ENCODE data around the gene ARMC2. TPM values are rescaled to one million over a fixed set of nuclear protein-coding genes. Genes with fewer than 3 reads are reported as not detected.

ARMC2 gene
- polyA plus RNA-seq, 1 of the 3 experiments (the other 2 are of a cell fraction): 2.4 TPM

- no peaks in the 10 kb centered on the region for H3K9me3 ChIP-seq
- TF ChIP-seq RCOR1 (IDR thresholded peaks at IDR 0.05; ENCODE audit: low read length) (0 out of 2 replicates have a peak, but pooled peaks have one; percentile 25), GATA2 (CRISPR knock-in tag; IDR thresholded peaks at IDR 0.05) (peak; percentile 57), POLR2AphosphoS5 (IDR thresholded peaks at IDR 0.05; ENCODE audit: low read depth, low read length) (no peak)
- POLR2A ChIA-PET: no interaction called here
- H3K4me2 ChIP-seq: peak overlapping the region; percentile 79
- no peaks in the 10 kb centered on the region for H3K27me3 ChIP-seq (ENCODE audit: insufficient read depth)
- H3F3A ChIP-seq (replicated peaks; ENCODE audit: insufficient read depth): no peaks in the 10 kb centered on the region
- H3K9me2 ChIP-seq: no peaks in the 10 kb centered on the region
- peak overlapping the region in 1 of 2 experiments; percentile 67; a peak in 2 of 4 replicates for H3K27ac ChIP-seq (ENCODE audit: low read depth in 2 of 2, low read length in 1 of 2)
- H3K4me3 ChIP-seq (ENCODE audit: low read depth in 2 of 2, low read length in 1 of 2): no peak overlapping the region
- H3K4me1 ChIP-seq (ENCODE audit: control insufficient read depth in 1 of 2, insufficient read depth in 2 of 2, low read depth in 1 of 2, low read length in 1 of 2): peaks cover 4 to 16% of the 10 kb centered on the region in 2 experiments; a peak in 2 of 4 replicates
- no peak overlapping the region for H3K9ac ChIP-seq
- H3K36me3 ChIP-seq (replicated peaks in 1 of 2; ENCODE audit: control insufficient read depth in 1 of 2, insufficient read depth in 2 of 2, low read length in 1 of 2): no peaks in the 10 kb centered on the region
- 76% methylated on average over 1 of the region's 1 CpG for WGBS (ENCODE audit: low lambda C conversion rate)
- peaks cover 58% of the 10 kb centered on the region for H3K79me2 ChIP-seq (ENCODE audit: insufficient read depth)
- DNase-seq: peak; percentile 11
- peaks cover 33% of the 10 kb centered on the region; the same call in 1 of the 2 replicates for H4K20me1 ChIP-seq (ENCODE audit: insufficient read depth)
- H2AFZ ChIP-seq (ENCODE audit: low read depth): no peak overlapping the region
- CTCF ChIA-PET: interaction anchor here (4.0 kb wide), 1 partner anchor 66 kb away, joined by 17 read pairs; no protein-coding TSS in a partner anchor
Observed at GRCh38 chr6:109006818-109007217, 158.6 kb downstream of the ARMC2 start.

DNA sequence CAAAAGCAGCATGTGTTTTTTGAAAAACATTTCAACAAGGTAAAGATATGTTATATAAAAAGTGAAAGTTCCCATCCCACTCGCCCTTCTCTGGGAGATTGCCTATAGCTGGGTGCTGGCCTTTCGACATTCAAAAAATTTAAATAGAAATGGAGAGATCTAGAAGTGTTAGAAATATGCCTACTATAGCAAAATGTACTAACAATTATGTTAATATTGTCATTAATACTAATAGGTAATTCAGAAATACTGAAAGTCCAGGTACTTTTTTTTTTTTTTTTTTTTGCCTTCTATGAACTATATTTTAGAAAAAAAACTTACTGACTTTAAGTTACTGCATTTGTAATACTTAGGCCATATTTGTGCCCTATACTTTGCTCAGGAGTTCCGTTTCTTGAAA, 159.3 kb downstream of the ARMC2 start:
- Histone ChIP-seq H3K9ac (0 out of 2 replicates have a peak overlapping the region, but pooled peaks have one; percentile 75), H2AFZ (ENCODE audit: low read depth) (no peak overlapping the region), H3K4me2 (peak overlapping the region; percentile 79), H3F3A (replicated peaks; ENCODE audit: insufficient read depth) (no peaks in the 10 kb centered on the region), H4K20me1 (ENCODE audit: insufficient read depth) (peaks cover 33% of the 10 kb centered on the region; the same call in 1 of the 2 replicates), H3K27me3 (ENCODE audit: insufficient read depth) (no peaks in the 10 kb centered on the region), H3K4me3 (ENCODE audit: low read depth in 2 of 2, low read length in 1 of 2) (peak overlapping the region; percentile 71 to 95), H3K36me3 (replicated peaks in 1 of 2; ENCODE audit: control insufficient read depth in 1 of 2, insufficient read depth in 2 of 2, low read length in 1 of 2) (no peaks in the 10 kb centered on the region), H3K4me1 (ENCODE audit: control insufficient read depth in 1 of 2, insufficient read depth in 2 of 2, low read depth in 1 of 2, low read length in 1 of 2) (peaks cover 0 to 12% of the 10 kb centered on the region in 2 experiments; a peak in 1 of 4 replicates), H3K79me2 (ENCODE audit: insufficient read depth) (peaks cover 53% of the 10 kb centered on the region), H3K9me3 (no peaks in the 10 kb centered on the region), H3K27ac (ENCODE audit: low read depth in 2 of 2, low read length in 1 of 2) (peak overlapping the region in 1 of 2 experiments; percentile 94; a peak in 2 of 4 replicates), H3K9me2 (no peaks in the 10 kb centered on the region)
- no peak for DNase-seq
- ChIA-PET POLR2A (no interaction called here), CTCF (interaction anchor here (4.0 kb wide), 1 partner anchor 65 kb away, joined by 17 read pairs; no protein-coding TSS in a partner anchor)
- TF ChIP-seq MAX (IDR thresholded peaks at IDR 0.05; ENCODE audit: low read depth) (no peak), GATA2 (CRISPR knock-in tag; IDR thresholded peaks at IDR 0.05) (no peak), MXI1 (IDR thresholded peaks at IDR 0.05; ENCODE audit: low read depth, low read length) (no peak), CHD2 (IDR thresholded peaks at IDR 0.05; ENCODE audit: low read length, partially characterized antibody) (no peak), RFX5 (IDR thresholded peaks at IDR 0.05; ENCODE audit: low read length) (no peak), EZH2phosphoT487 (IDR thresholded peaks at IDR 0.05; ENCODE audit: borderline replicate concordance, low read depth) (no peak)
- WGBS (ENCODE audit: low lambda C conversion rate): 92% methylated on average over 3 of the region's 3 CpGs

GRCh38 chr6:109008054-109008453, 159.8 kb downstream of the ARMC2 start:
- peak overlapping the region in 1 of 2 experiments; percentile 94; a peak in 2 of 4 replicates for H3K27ac ChIP-seq (ENCODE audit: low read depth in 2 of 2, low read length in 1 of 2)
- H3K79me2 ChIP-seq (ENCODE audit: insufficient read depth): peaks cover 52% of the 10 kb centered on the region
- H3K4me2 ChIP-seq: peak overlapping the region; percentile 79
- H3K9me2 ChIP-seq: no peaks in the 10 kb centered on the region
- no peaks in the 10 kb centered on the region for H3K9me3 ChIP-seq
- H3K4me3 ChIP-seq (ENCODE audit: low read depth in 2 of 2, low read length in 1 of 2): peak overlapping the region; percentile 71 to 95
- no peak for TF ChIP-seq FOXJ3 (CRISPR knock-in tag; IDR thresholded peaks at IDR 0.05)
- TF ChIP-seq NFIC (IDR thresholded peaks at IDR 0.05; ENCODE audit: borderline replicate concordance): no peak
- no peak for TF ChIP-seq ELF1 (IDR thresholded peaks at IDR 0.05)
- TF ChIP-seq NRF1 (IDR thresholded peaks at IDR 0.05; ENCODE audit: low read depth, low read length): no peak
- no peak for TF ChIP-seq EP300 (IDR thresholded peaks at IDR 0.05; ENCODE audit: borderline replicate concordance in 1 of 2, low read depth in 1 of 2, low read length in 1 of 2)
- TF ChIP-seq EZH2phosphoT487 (IDR thresholded peaks at IDR 0.05; ENCODE audit: borderline replicate concordance, low read depth): no peak
- peak overlapping the region; percentile 75; the same call in 1 of the 2 replicates for H3K9ac ChIP-seq
- 84% methylated on average over 4 of the region's 4 CpGs for WGBS (ENCODE audit: low lambda C conversion rate)
- H4K20me1 ChIP-seq (ENCODE audit: insufficient read depth): peaks cover 33% of the 10 kb centered on the region; the same call in 1 of the 2 replicates
- H3K36me3 ChIP-seq (replicated peaks in 1 of 2; ENCODE audit: control insufficient read depth in 1 of 2, insufficient read depth in 2 of 2, low read length in 1 of 2): no peaks in the 10 kb centered on the region
- ChIA-PET POLR2A (interaction anchor here (0.9 to 1.5 kb wide), 2 partner anchors 160 to 466 kb away, joined by 3 read pairs; partner anchors contain the start of gene ARMC2), CTCF (interaction anchor here (1.1 to 4.0 kb wide), 2 partner anchors 26 to 65 kb away, joined by 3 to 17 read pairs; no protein-coding TSS in a partner anchor)
- H2AFZ ChIP-seq (ENCODE audit: low read depth): no peak overlapping the region
- no peaks in the 10 kb centered on the region for H3K27me3 ChIP-seq (ENCODE audit: insufficient read depth)
- H3F3A ChIP-seq (replicated peaks; ENCODE audit: insufficient read depth): no peaks in the 10 kb centered on the region
- H3K4me1 ChIP-seq (ENCODE audit: control insufficient read depth in 1 of 2, insufficient read depth in 2 of 2, low read depth in 1 of 2, low read length in 1 of 2): peaks cover 0 to 12% of the 10 kb centered on the region in 2 experiments; a peak in 1 of 4 replicates
- DNase-seq: no peak
